Neural cell (in vitro differentiated cells): ENCODE measurements around the gene WDR91. TPM values are rescaled to one million over a fixed set of nuclear protein-coding genes. Genes with fewer than 3 reads are reported as not detected.
"Not testable (repeated sequence)": the region's sequence is repeated elsewhere in the genome, so short reads cannot be mapped to it uniquely, and the experiment has no call there.

Experiments used
- H2AFZ ChIP-seq: fragments of 200-600, 300-800 bp; sonication (generic), shearing (Covaris generic); 2 replicates; pipeline ENCODE4 v1.6.0; 2014; ENCODE audit warnings: low read depth, mild to moderate bottlenecking, antibody characterized with exemption, low read length, moderate library complexity
- H3F3A ChIP-seq: fragments of 200-600 bp; shearing (Covaris generic); 2 replicates; pipeline ENCODE4 v1.6.1; 2016; ENCODE audit warnings: mild to moderate bottlenecking, moderate library complexity, mixed read lengths, antibody characterized with exemption, low read length; ENCODE audit not compliant: insufficient read depth, poor library complexity, severe bottlenecking
- H3K27ac ChIP-seq: fragments of 200-600, 300-800 bp; sonication (generic), shearing (Covaris generic); 2 replicates; pipeline ENCODE4 v1.5.1; 2014; ENCODE audit warnings: mild to moderate bottlenecking, low read length, moderate library complexity
- H3K27me3 ChIP-seq: fragments of 300-800, 200-600 bp; sonication (generic), shearing (Covaris generic); 2 replicates; pipeline ENCODE4 v1.6.0; 2014; ENCODE audit warnings: mild to moderate bottlenecking, low read depth, low read length, moderate library complexity; ENCODE audit not compliant: insufficient read depth
- H3K36me3 ChIP-seq: fragments of 300-800, 200-600 bp; sonication (generic), shearing (Covaris generic); 2 replicates; pipeline ENCODE4 v1.5.1; 2014; ENCODE audit warnings: mild to moderate bottlenecking, antibody characterized with exemption, low read length, moderate library complexity; ENCODE audit not compliant: insufficient read depth
- H3K4me2 ChIP-seq: fragments of 300-800, 200-600 bp; sonication (generic), shearing (Covaris generic); 2 replicates; pipeline ENCODE4 v1.6.0; 2014; ENCODE audit warnings: mild to moderate bottlenecking, low read length
- H3K4me3 ChIP-seq: fragments of 300-800, 200-600 bp; sonication (generic), shearing (Covaris generic); 2 replicates; pipeline ENCODE4 v1.5.1; 2014; ENCODE audit warnings: mild to moderate bottlenecking, low read length, moderate library complexity
- H3K79me2 ChIP-seq: fragments of 200-600 bp; shearing (Covaris generic); replicated peaks from 2 replicates; pipeline ENCODE4 v1.6.0; 2014; ENCODE audit warnings: mild to moderate bottlenecking, low read length, moderate library complexity; ENCODE audit not compliant: insufficient read depth
- H3K9ac ChIP-seq: fragments of 300-800, 200-600 bp; sonication (generic), shearing (Covaris generic); 2 replicates; pipeline ENCODE4 v1.6.1; 2016; ENCODE audit warnings: mild to moderate bottlenecking, low read length, mixed read lengths
- H3K9me2 ChIP-seq: fragments of 200-600 bp; shearing (Covaris generic); 2 replicates; pipeline ENCODE4 v1.6.1; 2016; ENCODE audit warnings: mild to moderate bottlenecking, low read length, mixed read lengths; ENCODE audit not compliant: insufficient read depth
- H3K9me3 ChIP-seq: fragments of 200-600, 300-800 bp; sonication (generic), shearing (Covaris generic); 2 replicates; pipeline ENCODE4 v1.6.1; 2016; ENCODE audit warnings: mild to moderate bottlenecking, mixed run types, low read length, moderate library complexity, mixed read lengths
- H4K20me1 ChIP-seq: fragments of 200-600 bp; shearing (Covaris generic); 2 replicates; pipeline ENCODE4 v1.6.1; 2016; ENCODE audit warnings: mild to moderate bottlenecking, mixed run types; ENCODE audit not compliant: insufficient read depth
- EP300 ChIP-seq: fragments of 450-650 bp; conservative IDR thresholded peaks from 2 replicates; pipeline ENCODE4 v1.6.1; 2014; ENCODE audit warnings: antibody characterized with exemption, mild to moderate bottlenecking, moderate library complexity; ENCODE audit not compliant: poor library complexity, severe bottlenecking
- EZH2 ChIP-seq: fragments of 200-600, 300-800 bp; shearing (Covaris generic), sonication (generic); IDR thresholded peaks from 2 replicates; pipeline ENCODE4 v1.6.1; 2014; ENCODE audit warnings: antibody characterized with exemption, low read length, borderline replicate concordance, mild to moderate bottlenecking; ENCODE audit not compliant: insufficient read depth, poor library complexity, severe bottlenecking
- MXI1 ChIP-seq: fragments of 450-650 bp; conservative IDR thresholded peaks from 2 replicates; pipeline ENCODE4 v1.6.1; 2014; ENCODE audit warnings: antibody characterized with exemption, mild to moderate bottlenecking; ENCODE audit not compliant: poor library complexity, severe bottlenecking
- POLR2AphosphoS5 ChIP-seq: IDR thresholded peaks from 2 replicates; pipeline ENCODE4 v1.6.1; 2012
- RAD21 ChIP-seq: fragments of 450-650 bp; conservative IDR thresholded peaks from 2 replicates; pipeline ENCODE4 v1.6.1; 2014; ENCODE audit warnings: antibody characterized with exemption, mild to moderate bottlenecking, moderate library complexity
- SMC3 ChIP-seq: fragments of 450-650 bp; conservative IDR thresholded peaks from 2 replicates; pipeline ENCODE4 v1.6.1; 2014; ENCODE audit warnings: antibody characterized with exemption, mild to moderate bottlenecking, moderate library complexity; ENCODE audit not compliant: poor library complexity
- polyA plus RNA-seq: library from polyadenylated mRNA; depleted of rRNA; stranded (reverse); fragments of >200 nt; gene quantifications from 2 replicates; pipeline ENCODE4 v1.2.3, GENCODE V29; 2014
- TF ChIP-seq, protein P1 (sequence below): IDR thresholded peaks from 2 replicates; pipeline ENCODE4 v1.6.1; 2012; ENCODE audit warnings: borderline replicate concordance
- TF ChIP-seq, protein P2 (sequence below): fragments of 450-650 bp; IDR thresholded peaks from 2 replicates; pipeline ENCODE4 v1.5.1; 2014; ENCODE audit warnings: antibody characterized with exemption, mild to moderate bottlenecking, moderate library complexity; ENCODE audit not compliant: poor library complexity, severe bottlenecking

WDR91 gene
- polyA plus RNA-seq, 1 donor from 2014 or later: 17.7 TPM

DNA sequence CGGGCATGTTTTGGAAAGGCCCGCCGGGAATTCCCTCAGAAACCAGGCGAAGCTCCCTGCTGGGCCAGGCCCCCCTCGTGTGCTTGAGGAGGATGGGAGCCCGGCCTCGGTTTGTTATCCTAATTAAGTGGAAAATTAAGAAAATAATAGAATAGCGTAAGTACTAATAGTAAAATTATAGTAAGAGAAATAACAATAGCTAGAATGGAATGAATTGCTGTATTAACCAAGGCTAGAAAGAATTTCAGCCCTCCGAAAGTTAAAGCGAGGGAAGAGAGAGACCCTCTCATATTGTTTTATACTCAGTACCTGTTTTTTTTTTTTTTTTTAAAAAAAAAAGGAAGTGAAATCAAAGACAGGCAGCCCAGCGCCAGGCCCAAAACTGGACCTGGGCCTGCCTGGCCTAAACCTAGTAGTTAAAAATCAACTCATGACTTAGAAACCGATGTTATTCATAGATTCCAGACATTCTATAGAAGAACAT is 40.3 kb downstream of the WDR91 start:
- H3K27ac ChIP-seq, H3K27me3 ChIP-seq, H3K9me2 ChIP-seq, H3K4me2 ChIP-seq, H3F3A ChIP-seq, H4K20me1 ChIP-seq, H2AFZ ChIP-seq, H3K9me3 ChIP-seq, H3K36me3 ChIP-seq, H3K79me2 ChIP-seq: not testable (repeated sequence)
- Histone ChIP-seq H3K9ac (peak overlapping the region; percentile 69), H3K4me3 (peak overlapping the region; percentile 96)

DNA sequence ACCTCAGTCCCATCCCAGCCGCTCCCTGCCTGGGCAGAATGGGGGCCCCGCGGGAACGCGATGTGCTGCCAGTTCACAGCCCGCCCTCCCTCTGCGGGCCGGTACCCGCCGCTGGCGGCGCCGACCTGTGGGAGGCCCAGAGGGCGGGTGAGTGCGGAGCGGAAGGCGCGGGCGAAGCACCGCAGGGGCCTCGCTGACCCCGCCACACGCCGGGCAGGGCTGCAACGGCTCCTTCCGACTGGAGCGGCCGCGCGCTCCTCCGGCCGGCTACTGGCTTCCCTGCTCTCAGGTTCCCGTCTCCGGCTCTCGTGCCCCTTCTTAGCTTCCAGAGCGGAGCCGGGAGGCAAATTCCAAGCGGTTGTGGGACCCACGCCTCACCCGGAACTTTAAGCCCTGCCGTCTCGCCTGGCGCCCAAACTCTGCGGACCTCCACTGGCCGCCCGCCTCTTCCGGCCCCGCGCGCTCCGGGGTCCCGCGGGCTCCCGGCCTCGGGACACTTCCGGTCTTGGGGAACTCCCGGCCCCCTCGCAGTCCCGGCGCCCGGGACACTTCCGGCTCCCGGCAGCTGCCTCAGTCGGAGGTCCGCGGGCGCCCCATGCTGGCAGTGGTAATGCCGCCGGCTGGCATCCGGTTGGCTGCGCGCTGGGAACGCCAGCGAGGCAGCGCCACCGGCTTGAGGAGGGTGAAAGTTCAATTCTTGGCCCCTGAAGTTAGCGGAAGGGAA is 40.9 kb downstream of the WDR91 start, which contains the start of gene CYREN:
TSS of gene CYREN (minus strand) at position 434 of the 724 bp plus-strand sequence. CDS start 1,785 bp downstream, outside the sequence.
- Histone ChIP-seq H3K4me2 (peak within 1 kb of the TSS; percentile 59), H3K9me2 (no peaks in the 10 kb centered on the region), H4K20me1 (no peaks in the 10 kb centered on the region), H3K4me3 (peak within 1 kb of the TSS; percentile 96), H3K27ac (peak within 1 kb of the TSS; percentile 44), H3K9ac (peak within 1 kb of the TSS; percentile 69), H3K79me2 (peaks cover 8% of the 10 kb centered on the region), H2AFZ (peak within 1 kb of the TSS; percentile 65), H3K27me3 (no peaks in the 10 kb centered on the region), H3K9me3 (no peaks in the 10 kb centered on the region), H3F3A (no peaks in the 10 kb centered on the region), H3K36me3 (no peaks in the 10 kb centered on the region)
- peak; percentile 17 for TF ChIP-seq EP300
- TF ChIP-seq, protein P1, sequence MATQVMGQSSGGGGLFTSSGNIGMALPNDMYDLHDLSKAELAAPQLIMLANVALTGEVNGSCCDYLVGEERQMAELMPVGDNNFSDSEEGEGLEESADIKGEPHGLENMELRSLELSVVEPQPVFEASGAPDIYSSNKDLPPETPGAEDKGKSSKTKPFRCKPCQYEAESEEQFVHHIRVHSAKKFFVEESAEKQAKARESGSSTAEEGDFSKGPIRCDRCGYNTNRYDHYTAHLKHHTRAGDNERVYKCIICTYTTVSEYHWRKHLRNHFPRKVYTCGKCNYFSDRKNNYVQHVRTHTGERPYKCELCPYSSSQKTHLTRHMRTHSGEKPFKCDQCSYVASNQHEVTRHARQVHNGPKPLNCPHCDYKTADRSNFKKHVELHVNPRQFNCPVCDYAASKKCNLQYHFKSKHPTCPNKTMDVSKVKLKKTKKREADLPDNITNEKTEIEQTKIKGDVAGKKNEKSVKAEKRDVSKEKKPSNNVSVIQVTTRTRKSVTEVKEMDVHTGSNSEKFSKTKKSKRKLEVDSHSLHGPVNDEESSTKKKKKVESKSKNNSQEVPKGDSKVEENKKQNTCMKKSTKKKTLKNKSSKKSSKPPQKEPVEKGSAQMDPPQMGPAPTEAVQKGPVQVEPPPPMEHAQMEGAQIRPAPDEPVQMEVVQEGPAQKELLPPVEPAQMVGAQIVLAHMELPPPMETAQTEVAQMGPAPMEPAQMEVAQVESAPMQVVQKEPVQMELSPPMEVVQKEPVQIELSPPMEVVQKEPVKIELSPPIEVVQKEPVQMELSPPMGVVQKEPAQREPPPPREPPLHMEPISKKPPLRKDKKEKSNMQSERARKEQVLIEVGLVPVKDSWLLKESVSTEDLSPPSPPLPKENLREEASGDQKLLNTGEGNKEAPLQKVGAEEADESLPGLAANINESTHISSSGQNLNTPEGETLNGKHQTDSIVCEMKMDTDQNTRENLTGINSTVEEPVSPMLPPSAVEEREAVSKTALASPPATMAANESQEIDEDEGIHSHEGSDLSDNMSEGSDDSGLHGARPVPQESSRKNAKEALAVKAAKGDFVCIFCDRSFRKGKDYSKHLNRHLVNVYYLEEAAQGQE: peak; percentile 44
- TF ChIP-seq, protein P2, sequence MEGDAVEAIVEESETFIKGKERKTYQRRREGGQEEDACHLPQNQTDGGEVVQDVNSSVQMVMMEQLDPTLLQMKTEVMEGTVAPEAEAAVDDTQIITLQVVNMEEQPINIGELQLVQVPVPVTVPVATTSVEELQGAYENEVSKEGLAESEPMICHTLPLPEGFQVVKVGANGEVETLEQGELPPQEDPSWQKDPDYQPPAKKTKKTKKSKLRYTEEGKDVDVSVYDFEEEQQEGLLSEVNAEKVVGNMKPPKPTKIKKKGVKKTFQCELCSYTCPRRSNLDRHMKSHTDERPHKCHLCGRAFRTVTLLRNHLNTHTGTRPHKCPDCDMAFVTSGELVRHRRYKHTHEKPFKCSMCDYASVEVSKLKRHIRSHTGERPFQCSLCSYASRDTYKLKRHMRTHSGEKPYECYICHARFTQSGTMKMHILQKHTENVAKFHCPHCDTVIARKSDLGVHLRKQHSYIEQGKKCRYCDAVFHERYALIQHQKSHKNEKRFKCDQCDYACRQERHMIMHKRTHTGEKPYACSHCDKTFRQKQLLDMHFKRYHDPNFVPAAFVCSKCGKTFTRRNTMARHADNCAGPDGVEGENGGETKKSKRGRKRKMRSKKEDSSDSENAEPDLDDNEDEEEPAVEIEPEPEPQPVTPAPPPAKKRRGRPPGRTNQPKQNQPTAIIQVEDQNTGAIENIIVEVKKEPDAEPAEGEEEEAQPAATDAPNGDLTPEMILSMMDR: peak; percentile 90
- TF ChIP-seq POLR2AphosphoS5: no peak
- TF ChIP-seq RAD21: peak; percentile 83
- no peak for TF ChIP-seq EZH2
- peak; percentile 87 for TF ChIP-seq SMC3
- peak; percentile 80 for TF ChIP-seq MXI1
